KOPT-K1 (cell line): ENCODE data around the gene DDC.
A peak's percentile ranks its signal among the peaks of the same experiment; 100 is the strongest.

Source experiments
- H3K27ac ChIP-seq: fragments of 200-600 bp; sonication (generic); 2 replicates; pipeline ENCODE4 v1.5.1; 2016; ENCODE audit warnings: antibody characterized with exemption, mild to moderate bottlenecking, low read depth, low read length; ENCODE audit not compliant: poor library complexity, severe bottlenecking
- H3K36me3 ChIP-seq: fragments of 200-600 bp; sonication (generic); 2 replicates; pipeline ENCODE4 v1.5.1; 2017; ENCODE audit warnings: antibody characterized with exemption, mild to moderate bottlenecking, low read length, moderate library complexity; ENCODE audit not compliant: insufficient read depth
- H3K9me3 ChIP-seq: fragments of 200-600 bp; sonication (generic); 2 replicates; pipeline ENCODE4 v1.5.1; 2017; ENCODE audit warnings: antibody characterized with exemption, low read length, mild to moderate bottlenecking; ENCODE audit not compliant: insufficient read depth, poor library complexity, severe bottlenecking

DDC gene

DNA sequence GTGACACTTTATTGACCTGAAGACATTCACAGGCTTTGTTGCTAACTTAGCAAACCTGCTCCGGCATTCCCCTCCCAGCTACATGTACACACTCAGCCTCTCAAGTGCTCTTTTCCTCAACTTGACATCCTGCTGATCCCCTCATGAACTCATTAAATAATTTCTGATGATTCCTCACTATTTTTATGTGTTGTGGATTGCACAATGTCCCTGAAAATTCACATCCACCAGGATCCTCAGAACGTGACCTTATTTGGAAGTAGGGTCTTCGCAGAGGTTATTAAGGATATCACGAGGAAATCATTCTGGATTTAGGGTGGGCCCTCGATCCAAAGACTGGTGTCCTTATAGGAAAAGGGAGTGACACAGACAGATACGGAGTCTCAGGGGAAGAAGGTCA is 142.3 kb downstream of the DDC start:
- H3K27ac ChIP-seq, result no peak overlapping the region

DNA sequence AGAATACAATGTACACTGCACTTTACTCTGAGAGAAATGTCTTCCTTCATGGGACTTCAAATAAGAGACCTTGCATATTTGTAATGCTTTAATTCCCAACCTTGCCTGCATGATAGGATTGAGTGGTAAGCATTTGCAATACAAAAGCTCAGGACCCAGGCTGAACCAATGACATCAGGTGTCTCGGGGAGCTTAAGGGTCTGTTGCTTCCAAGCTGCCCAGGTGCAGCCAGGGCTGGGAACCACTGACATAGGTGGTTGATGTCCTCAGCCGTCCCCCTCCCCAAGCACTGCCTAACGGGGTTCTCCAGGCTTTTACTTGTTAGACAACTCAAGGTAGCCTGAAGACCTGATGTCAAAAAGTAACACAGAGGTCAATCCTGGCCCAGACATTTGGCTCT is 144.2 kb downstream of the DDC start:
- no peaks in the 10 kb centered on the region for H3K36me3 ChIP-seq
- H3K27ac ChIP-seq, result no peak overlapping the region
- H3K9me3 ChIP-seq, result no peaks in the 10 kb centered on the region

More for the DNA sequence above, 142.3 kb downstream of the DDC start:
- no peaks in the 10 kb centered on the region for H3K36me3 ChIP-seq
- H3K9me3 ChIP-seq, result no peaks in the 10 kb centered on the region

DNA sequence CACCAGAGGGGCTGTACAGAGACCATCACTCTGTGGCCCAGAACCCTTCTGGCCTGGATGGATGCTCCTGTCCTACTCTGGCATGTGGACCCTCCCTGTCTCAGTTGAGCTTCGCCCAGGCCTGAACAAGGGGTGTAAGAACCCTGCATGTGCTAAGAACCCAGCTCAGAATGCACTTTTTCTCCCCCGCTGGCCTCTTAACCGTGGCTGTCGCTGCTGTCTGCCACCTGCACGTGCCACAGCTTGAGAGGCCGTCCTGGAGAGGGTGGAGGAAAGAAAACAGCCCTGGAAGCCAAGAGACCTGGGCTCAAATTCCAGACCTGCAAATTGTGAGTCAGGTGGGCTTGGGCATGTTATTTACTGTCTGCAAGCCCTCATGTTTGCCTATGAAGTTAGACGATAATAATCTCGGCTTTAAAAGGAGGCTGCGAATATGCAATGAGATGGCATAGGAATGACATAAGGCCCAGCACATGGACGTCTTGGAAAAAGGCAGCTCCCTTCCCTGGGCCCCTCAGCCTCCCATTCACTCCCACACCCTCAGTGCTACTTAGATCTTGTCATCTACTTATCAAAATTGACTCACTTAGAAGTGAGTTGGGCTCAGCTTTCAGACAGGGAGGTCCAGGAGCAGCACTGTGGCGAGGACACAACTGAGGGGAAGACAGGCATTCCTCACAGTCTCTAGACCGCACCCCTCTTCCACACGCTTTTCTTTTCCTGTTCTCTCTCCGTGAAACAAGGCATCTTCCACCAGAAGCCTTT is 146.5 kb downstream of the DDC start:
- Histone ChIP-seq H3K9me3 (no peaks in the 10 kb centered on the region), H3K27ac (no peak overlapping the region), H3K36me3 (no peaks in the 10 kb centered on the region)

DNA sequence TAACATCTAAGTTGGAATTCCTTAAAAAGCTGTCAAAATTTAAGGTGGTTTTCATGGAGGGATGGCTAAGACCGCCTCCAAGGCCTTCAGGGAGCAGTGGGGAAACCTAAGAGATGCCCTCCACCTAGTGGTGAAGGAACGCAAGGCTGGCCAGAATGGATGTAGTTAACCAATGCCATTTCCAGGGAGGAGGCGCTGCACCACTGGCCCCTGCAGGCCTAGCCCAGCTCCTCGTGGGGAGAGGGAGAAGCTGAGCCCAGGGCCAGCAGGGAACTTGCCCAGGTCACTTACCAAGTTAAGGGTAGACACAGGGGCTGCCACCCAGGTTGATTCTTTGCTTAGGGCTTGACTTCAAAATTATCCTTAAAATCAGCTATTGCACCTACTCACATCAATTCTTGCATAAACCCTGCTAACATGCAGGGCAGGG is 147.1 kb downstream of the DDC start:
- Histone ChIP-seq H3K36me3 (no peaks in the 10 kb centered on the region), H3K27ac (no peak overlapping the region), H3K9me3 (no peaks in the 10 kb centered on the region)

DNA sequence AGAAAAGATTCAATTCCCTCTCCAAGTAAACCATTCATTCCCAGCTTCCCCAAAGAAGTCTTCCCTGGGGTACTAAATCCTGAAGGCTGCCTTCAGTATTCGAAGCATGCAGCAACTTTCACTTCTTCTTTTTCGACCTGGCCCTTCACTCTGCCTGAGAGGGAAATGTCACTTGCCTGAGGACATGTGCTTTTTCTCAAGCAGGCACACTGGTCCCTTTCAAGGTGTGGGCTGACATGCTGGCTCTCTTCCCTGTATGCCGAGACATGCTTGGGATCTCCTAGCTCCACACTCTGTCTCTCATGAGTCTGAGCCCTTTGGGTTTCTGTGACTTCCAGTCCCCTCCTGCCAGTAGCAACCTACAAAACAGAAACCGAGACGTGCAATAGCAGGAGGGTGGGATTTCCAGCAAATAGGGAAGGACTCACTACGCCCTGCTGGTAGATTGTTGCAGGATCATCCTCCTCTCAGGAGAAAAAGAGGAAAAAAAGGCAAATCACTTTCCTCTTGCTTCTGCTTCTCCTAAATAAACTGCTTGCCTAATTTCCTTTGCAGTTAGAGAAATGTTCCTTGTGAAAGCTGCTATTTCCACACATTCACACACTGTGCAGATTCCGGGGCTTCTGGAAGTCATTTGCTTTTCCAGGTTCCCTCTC is 148.6 kb downstream of the DDC start:
- Histone ChIP-seq H3K27ac (peak overlapping the region; percentile 50), H3K36me3 (no peaks in the 10 kb centered on the region), H3K9me3 (no peaks in the 10 kb centered on the region)

DNA sequence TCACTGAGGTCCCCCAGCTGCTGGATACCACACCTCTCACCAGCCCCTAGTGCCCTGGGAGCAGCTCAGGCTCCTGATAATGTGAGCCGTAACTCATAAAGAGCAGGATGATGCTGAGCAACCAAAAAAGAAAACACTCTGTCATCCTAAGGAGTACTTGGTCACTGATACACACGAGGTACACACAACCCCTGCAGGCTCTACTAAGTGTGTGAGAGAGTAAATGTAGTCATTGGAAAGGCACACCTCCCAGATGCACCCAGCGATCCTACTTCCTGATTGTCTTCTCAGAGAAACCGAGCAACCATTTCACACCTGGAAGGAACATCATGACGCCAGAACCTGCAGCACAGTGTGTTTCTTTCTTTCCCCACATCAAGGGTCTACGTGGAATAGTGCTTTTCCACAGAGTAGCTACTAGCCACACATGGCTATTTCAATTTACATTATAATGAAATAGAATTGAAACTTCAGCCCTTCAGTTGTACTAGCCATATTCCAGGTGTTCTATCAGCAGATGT is 149.3 kb downstream of the DDC start:
- Histone ChIP-seq H3K27ac (peak overlapping the region; percentile 50), H3K36me3 (no peaks in the 10 kb centered on the region), H3K9me3 (no peaks in the 10 kb centered on the region)

DNA sequence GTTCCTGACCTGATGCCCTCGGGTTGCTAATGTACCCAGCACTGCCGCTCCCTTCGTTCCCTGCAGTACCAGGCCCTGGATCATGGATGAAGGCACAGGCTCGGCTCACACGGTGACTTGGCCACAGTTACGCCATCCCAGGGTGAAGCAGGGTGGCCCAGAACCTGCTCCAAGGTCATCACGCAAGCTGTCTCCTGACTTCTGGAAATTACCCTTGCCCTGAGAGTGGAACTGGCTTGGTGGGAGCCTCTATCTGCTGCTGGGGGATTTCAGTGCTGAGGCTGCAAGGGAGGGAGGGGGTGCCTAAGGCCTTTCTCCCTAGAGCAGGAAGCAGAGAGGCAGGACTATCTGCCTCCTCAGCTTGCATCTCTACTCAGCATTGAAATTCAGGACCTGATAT is 151.6 kb downstream of the DDC start:
- H3K36me3 ChIP-seq, result no peaks in the 10 kb centered on the region
- H3K9me3 ChIP-seq, result no peaks in the 10 kb centered on the region
- no peak overlapping the region for H3K27ac ChIP-seq

DNA sequence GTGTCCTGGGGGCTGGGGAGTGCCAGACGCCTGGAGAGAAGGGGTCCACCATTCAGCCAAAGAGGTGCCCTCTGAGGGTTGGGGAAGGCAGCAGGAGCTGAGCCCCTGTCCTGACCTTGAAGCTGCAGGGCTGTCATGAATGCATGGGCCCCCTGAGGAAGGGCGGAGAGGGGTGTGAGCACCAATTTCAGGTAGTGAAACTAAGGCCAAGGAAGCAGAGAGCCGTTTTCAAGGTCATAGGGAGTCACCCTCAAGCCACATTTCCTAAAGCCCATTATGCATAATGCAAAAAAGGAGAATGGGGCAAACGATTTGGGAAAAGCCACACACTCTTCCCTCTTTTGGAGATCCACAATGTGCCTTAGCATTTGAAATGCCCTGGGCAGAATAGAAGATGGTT is 152.2 kb downstream of the DDC start:
- no peaks in the 10 kb centered on the region for H3K36me3 ChIP-seq
- H3K9me3 ChIP-seq, result no peaks in the 10 kb centered on the region
- H3K27ac ChIP-seq, result peak overlapping the region; percentile 3

DNA sequence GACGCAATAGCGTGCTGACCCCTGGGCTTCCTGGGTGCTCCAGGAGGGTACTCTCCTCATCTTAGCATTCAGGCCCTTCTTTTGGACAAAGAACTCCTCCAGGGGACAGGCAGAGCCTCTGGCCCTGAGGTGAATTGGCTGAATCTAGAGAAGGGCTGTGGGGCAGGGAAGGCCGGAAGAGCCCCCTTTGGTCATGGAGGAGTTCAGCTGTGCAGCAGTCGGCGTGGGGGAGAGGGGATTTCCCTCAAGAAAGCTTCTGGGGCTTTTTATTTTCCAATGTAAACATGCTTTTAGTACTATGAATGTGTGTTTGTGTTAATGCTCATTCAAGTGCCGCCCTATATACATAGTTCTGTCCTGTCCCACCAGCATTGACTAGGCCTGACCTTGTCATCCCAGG is 153.9 kb downstream of the DDC start:
- Histone ChIP-seq H3K27ac (peak overlapping the region; percentile 86), H3K9me3 (no peaks in the 10 kb centered on the region), H3K36me3 (no peaks in the 10 kb centered on the region)

DNA sequence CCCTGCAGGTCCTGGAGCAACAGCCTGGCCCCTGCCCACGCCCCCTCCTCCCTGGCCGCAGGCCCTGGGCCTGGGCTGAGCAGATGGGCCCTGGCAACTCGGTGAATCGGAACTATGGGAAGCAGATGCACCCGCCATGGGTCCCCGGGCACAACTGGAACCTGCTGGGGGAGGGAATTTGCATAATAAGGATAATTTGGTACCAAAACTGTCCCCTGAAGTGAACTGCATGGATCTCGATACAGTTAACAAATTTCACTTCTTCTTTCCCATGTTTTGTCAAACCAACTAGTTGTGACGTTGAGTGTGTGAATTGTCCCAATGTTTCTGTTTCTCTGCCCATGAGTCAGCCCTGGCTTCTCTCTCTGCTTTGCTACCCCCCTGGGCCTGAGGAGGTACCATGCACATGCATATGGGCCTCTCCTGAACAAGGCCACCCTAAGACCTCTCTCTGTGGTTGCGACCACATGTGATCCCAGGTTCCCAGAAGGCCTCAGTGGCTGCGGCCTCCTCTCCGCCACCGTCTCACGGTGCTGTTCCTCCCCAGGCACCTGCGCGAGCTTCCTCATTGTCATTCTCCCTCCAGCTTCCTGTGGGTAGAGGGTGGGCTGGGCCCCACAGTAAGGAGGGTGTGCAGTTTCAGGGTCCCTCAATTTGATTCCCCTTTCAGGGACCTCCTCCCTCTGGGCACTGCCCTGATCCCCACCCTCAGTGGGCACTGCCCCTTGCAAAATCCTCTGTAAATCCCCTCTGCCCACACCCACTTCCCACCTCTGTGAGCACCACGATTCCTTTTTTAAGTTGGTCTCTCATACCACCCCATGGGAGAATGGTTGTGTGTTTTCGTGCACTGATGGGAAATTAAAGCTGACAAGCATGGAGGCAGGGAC is 155.1 kb downstream of the DDC start:
- Histone ChIP-seq H3K36me3 (peaks cover under 1% of the 10 kb centered on the region; the same call in 1 of the 2 replicates), H3K27ac (peak overlapping the region; percentile 86), H3K9me3 (no peaks in the 10 kb centered on the region)
